Spinal cord (tissue), 10 donors: Measurements from ENCODE around the gene RRAS. TPM values are rescaled to one million over a fixed set of nuclear protein-coding genes. Genes with fewer than 3 reads are reported as not detected.

ENCODE experiments used
- DNase-seq, 6 donors: peaks; one replicate each; pipeline versions ENCODE4 v3.0.0 to v3.0.0-alpha.2; 2013 to 2015; ENCODE audit warnings: low spot score in 6 of 6, low read depth in 4 of 6
- H3K27ac ChIP-seq: one replicate; pipeline ENCODE4 v1.5.1; 2013; ENCODE audit warnings: low read depth, low read length, control low read depth
- H3K27me3 ChIP-seq: one replicate; pipeline ENCODE4 v1.6.1; 2013; ENCODE audit warnings: low read length; ENCODE audit not compliant: control insufficient read depth, insufficient read depth
- H3K36me3 ChIP-seq: one replicate; pipeline ENCODE4 v1.6.1; 2013; ENCODE audit warnings: low read length; ENCODE audit not compliant: control insufficient read depth, insufficient read depth
- H3K4me1 ChIP-seq: one replicate; pipeline ENCODE4 v1.6.1; 2013; ENCODE audit warnings: low read length; ENCODE audit not compliant: control insufficient read depth, insufficient read depth
- H3K4me3 ChIP-seq: one replicate; pipeline ENCODE4 v1.5.1; 2013; ENCODE audit warnings: low read depth, low read length, control low read depth
- H3K9me3 ChIP-seq: one replicate; pipeline ENCODE4 v1.6.1; 2013; ENCODE audit warnings: low read length; ENCODE audit not compliant: control insufficient read depth, insufficient read depth
- WGBS: methylation state at CpG from one replicate; pipeline ENCODE4 v1.1.5; 2013; ENCODE audit warnings: missing lambda C conversion rate; ENCODE audit not compliant: insufficient coverage; 5-methylcytosine and 5-hydroxymethylcytosine counted together
- polyA plus RNA-seq, 2 donors: library from polyadenylated mRNA; unstranded; fragments of 120-200 nt; gene quantifications; one replicate each; pipeline ENCODE4 v1.2.1, GENCODE V29; 2013; ENCODE audit not compliant: insufficient read length in 2 of 2
- total RNA-seq, 2 donors: library from RNA; depleted of rRNA in 1 of 2; stranded (reverse); fragments of 120-200 nt in 1 of 2; fragments of >200 nt in 1 of 2; gene quantifications; one replicate each; pipeline versions ENCODE4 v1.2.3 to v1.2.4, GENCODE V29; 2013 to 2014
- donor health status: healthy.

RRAS gene
- total and polyA plus RNA-seq, 4 donors: 4.7 to 16.7 (median 15.0) TPM

DNA sequence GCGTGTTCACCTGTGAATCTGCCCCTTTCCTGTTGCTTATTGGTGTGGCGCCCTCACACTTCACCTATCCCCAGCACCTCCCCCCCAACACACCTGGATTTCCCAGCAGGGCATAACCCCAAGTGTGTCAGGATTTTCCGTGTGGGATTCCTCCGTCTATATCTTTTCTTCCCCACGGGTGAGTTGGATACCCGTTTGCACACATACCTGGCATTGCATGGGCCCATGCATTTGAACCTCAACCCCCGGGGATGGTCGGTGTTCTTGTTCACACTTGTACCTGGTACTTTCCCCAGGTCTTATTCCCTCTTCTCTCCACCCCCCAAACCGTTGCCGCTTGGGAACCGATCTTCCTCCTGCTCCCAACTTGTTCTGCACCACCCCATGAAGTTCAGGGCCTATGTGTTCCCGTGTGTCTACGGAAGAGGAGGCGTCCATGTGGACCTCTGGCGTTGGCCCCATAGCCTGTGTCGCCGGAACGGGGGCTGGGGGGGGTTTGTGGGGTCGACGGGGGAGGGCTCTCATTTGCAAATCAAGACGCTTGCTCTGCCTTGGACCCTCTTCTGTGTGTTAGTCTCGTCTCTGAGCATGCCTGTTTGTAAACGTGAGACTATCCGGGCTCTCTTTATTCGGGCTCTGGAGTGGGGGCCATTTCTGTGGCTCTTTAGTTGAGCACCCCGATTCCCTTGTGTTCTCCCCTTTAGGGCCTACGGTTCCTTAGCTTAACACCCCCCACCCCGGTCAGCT is 47.3 kb downstream of the RRAS start:
- H3K27ac ChIP-seq: peak overlapping the region; percentile 41
- H3K9me3 ChIP-seq: no peaks in the 10 kb centered on the region
- peaks cover 33% of the 10 kb centered on the region for H3K4me1 ChIP-seq
- WGBS: 0% methylated on average over 16 of the region's 28 CpGs
- H3K27me3 ChIP-seq: no peaks in the 10 kb centered on the region
- DNase-seq: peak in 2 of 6 donors; percentile 6 to 34
- peaks cover 44% of the 10 kb centered on the region for H3K36me3 ChIP-seq
- peak overlapping the region; percentile 84 for H3K4me3 ChIP-seq

GRCh38 chr19:49591731-49592485 is 48.0 kb downstream of the RRAS start:
- Histone ChIP-seq H3K4me3 (peak overlapping the region; percentile 84), H3K9me3 (no peaks in the 10 kb centered on the region), H3K4me1 (peaks cover 33% of the 10 kb centered on the region), H3K27ac (peak overlapping the region; percentile 41), H3K27me3 (no peaks in the 10 kb centered on the region), H3K36me3 (peaks cover 37% of the 10 kb centered on the region)
- under 1% methylated on average over 34 of the region's 51 CpGs for WGBS
- peak in 2 of 6 donors; percentile 23 to 65 for DNase-seq

DNA sequence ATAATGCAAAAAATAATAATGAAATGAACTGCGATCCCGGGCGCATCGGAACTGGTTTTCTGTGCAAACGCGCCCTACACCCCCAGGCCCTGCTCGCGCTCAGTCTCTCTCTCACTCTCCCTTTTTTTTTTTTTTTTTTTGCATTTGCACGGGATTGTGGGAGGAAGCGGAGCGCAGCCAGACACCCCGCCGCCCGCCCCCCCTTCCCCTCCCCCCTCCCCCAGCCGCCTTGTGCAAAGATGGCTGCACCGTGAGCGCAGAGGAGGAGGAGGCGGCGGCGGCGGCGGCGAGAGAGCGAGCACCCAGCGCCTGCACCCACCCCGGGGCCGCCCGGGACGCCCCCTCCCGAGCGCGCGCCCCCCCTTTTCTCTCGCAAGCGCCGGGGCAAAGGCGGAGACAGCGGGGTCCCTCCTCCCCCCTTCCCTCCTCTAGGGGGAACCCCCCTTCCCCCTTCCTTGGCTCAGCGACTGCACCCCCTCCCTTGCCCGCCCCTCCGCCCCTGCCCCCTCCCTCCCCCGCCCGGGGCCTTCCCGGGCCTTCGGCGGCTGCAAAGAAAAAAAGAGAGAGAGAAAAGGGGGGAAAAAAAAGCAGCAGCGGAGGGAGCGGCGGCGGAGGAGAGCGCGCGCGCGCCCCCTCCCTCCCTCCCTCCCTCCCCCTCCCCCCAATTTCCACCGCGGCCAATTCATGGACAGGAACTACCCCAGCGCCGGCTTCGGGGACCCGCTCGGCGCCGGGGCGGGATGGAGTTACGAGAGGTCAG is 48.8 kb downstream of the RRAS start, which contains the start of gene PRR12:
Gene PRR12 (plus strand): TSS at position 212 of the 760 bp plus-strand sequence. CDS start 473 bp downstream, at position 685.
- peak within 1 kb of the TSS; percentile 96 for H3K27ac ChIP-seq
- peaks cover 29% of the 10 kb centered on the region for H3K36me3 ChIP-seq
- H3K4me1 ChIP-seq: peaks cover 33% of the 10 kb centered on the region
- no peaks in the 10 kb centered on the region for H3K27me3 ChIP-seq
- H3K4me3 ChIP-seq: peak within 1 kb of the TSS; percentile 84
- 0% methylated on average over 3 of the region's 66 CpGs for WGBS
- H3K9me3 ChIP-seq: no peaks in the 10 kb centered on the region
- peak in 3 of 6 donors; percentile 66 to 94 (median 93) for DNase-seq

- H3K9me3 ChIP-seq: no peaks in the 10 kb centered on the region
- H3K27me3 ChIP-seq: no peaks in the 10 kb centered on the region
- peaks cover 21% of the 10 kb centered on the region for H3K36me3 ChIP-seq
- peaks cover 37% of the 10 kb centered on the region for H3K4me1 ChIP-seq
- WGBS: under 1% methylated on average over 56 of the region's 58 CpGs
- H3K4me3 ChIP-seq: peak overlapping the region; percentile 84
- peak overlapping the region; percentile 96 for H3K27ac ChIP-seq
- DNase-seq: peak in 5 of 6 donors; percentile 70 to 98 (median 86)
Measured at GRCh38 chr19:49590071-49590970, 49.6 kb downstream of the RRAS start.

GRCh38 chr19:49589502-49589905 is 50.4 kb downstream of the RRAS start:
- DNase-seq: no peak
- Histone ChIP-seq H3K36me3 (peaks cover 12% of the 10 kb centered on the region), H3K9me3 (no peaks in the 10 kb centered on the region), H3K4me3 (no peak overlapping the region), H3K4me1 (peaks cover 44% of the 10 kb centered on the region), H3K27me3 (no peaks in the 10 kb centered on the region), H3K27ac (peak overlapping the region; percentile 35)
- WGBS: 11% methylated on average over 1 of the region's 5 CpGs

GRCh38 chr19:49588365-49589122 is 51.4 kb downstream of the RRAS start:
- Histone ChIP-seq H3K4me3 (no peak overlapping the region), H3K36me3 (peaks cover 3% of the 10 kb centered on the region), H3K4me1 (peaks cover 37% of the 10 kb centered on the region), H3K27me3 (no peaks in the 10 kb centered on the region), H3K9me3 (no peaks in the 10 kb centered on the region), H3K27ac (no peak overlapping the region)
- WGBS: 90% methylated on average over 16 of the region's 18 CpGs
- DNase-seq: no peak

GRCh38 chr19:49587227-49587626 is 52.7 kb downstream of the RRAS start:
- peaks cover 24% of the 10 kb centered on the region for H3K4me1 ChIP-seq
- WGBS: 87% methylated on average over 7 of the region's 8 CpGs
- no peaks in the 10 kb centered on the region for H3K9me3 ChIP-seq
- no peak overlapping the region for H3K27ac ChIP-seq
- H3K27me3 ChIP-seq: no peaks in the 10 kb centered on the region
- no peak overlapping the region for H3K4me3 ChIP-seq
- DNase-seq: no peak
- peaks cover 3% of the 10 kb centered on the region for H3K36me3 ChIP-seq
